CD4-positive, alpha-beta T cell (primary cell): ENCODE data around the gene CBR4. TPM values are rescaled to one million over a fixed set of nuclear protein-coding genes. Genes with fewer than 3 reads are reported as not detected.

Experiments used
- ATAC-seq: fragments of 200-7000 bp; cut with Tn5 transposase; one replicate; pipeline ENCODE4 v1.10.0; 2022; ENCODE audit warnings: mild to moderate bottlenecking; ENCODE audit not compliant: poor library complexity
- CTCF ChIA-PET: fragments of 350-600 bp; sonication (Branson Sonifier 250); formaldehyde crosslinking; loops from one replicate; lab custom pipeline; 2021; ENCODE audit warnings: antibody characterized with exemption, inconsistent platforms; lab: Charles Lee
- POLR2A ChIA-PET: fragments of 350-600 bp; sonication (Branson Sonifier 250); formaldehyde crosslinking; loops from one replicate; lab custom pipeline; 2021; ENCODE audit warnings: antibody characterized with exemption, inconsistent platforms; lab: Charles Lee
- DNase-seq, 14 experiments: peaks; one replicate each; pipeline ENCODE4 v3.0.0-alpha.2; 2013 to 2020; ENCODE audit warnings: mixed read lengths in 2 of 14
- H3K27ac ChIP-seq, 2 donors: one replicate each; pipeline versions ENCODE4 v1.5.1 to v1.7.0; 2013; ENCODE audit warnings: low read length in 2 of 2, low read depth in 1 of 2, mild to moderate bottlenecking in 1 of 2
- H3K27me3 ChIP-seq, 2 experiments: 1 replicate in 1 of 2; 2 replicates in 1 of 2; pipeline versions ENCODE4 v1.6.1 to v1.7.0; 2013; ENCODE audit warnings: low read length in 2 of 2, control low read depth in 1 of 2, mild to moderate bottlenecking in 1 of 2, moderate library complexity in 1 of 2; ENCODE audit not compliant: insufficient read depth in 2 of 2, control insufficient read depth in 1 of 2
- H3K36me3 ChIP-seq: one replicate; pipeline ENCODE4 v1.6.1; 2013; ENCODE audit warnings: low read length, control low read depth; ENCODE audit not compliant: insufficient read depth
- H3K4me1 ChIP-seq: one replicate; pipeline ENCODE4 v1.6.1; 2013; ENCODE audit warnings: low read length, control low read depth; ENCODE audit not compliant: insufficient read depth
- H3K4me3 ChIP-seq: one replicate; pipeline ENCODE4 v1.5.1; 2013; ENCODE audit warnings: mild to moderate bottlenecking, low read length, moderate library complexity
- H3K9me3 ChIP-seq, 2 experiments: 1 replicate in 1 of 2; 2 replicates in 1 of 2; pipeline versions ENCODE4 v1.6.1 to v1.7.0; 2013; ENCODE audit warnings: low read length in 2 of 2, mild to moderate bottlenecking in 2 of 2, control low read depth in 1 of 2, moderate library complexity in 1 of 2; ENCODE audit not compliant: control insufficient read depth in 1 of 2, insufficient read depth in 1 of 2
- H3K27ac Mint-ChIP-seq: one replicate; pipeline ENCODE4 v1.8.0; 2020; ENCODE audit warnings: mixed read lengths
- H3K27me3 Mint-ChIP-seq: one replicate; pipeline ENCODE4 v1.8.0; 2021; ENCODE audit warnings: mixed read lengths
- H3K36me3 Mint-ChIP-seq: one replicate; pipeline ENCODE4 v1.8.0; 2021; ENCODE audit warnings: low read depth, mixed read lengths
- H3K4me1 Mint-ChIP-seq: one replicate; pipeline ENCODE4 v1.8.0; 2021; ENCODE audit warnings: low read depth, mixed read lengths
- H3K4me3 Mint-ChIP-seq: one replicate; pipeline ENCODE4 v1.8.0; 2020; ENCODE audit warnings: mild to moderate bottlenecking, mixed read lengths
- H3K9me3 Mint-ChIP-seq: one replicate; pipeline ENCODE4 v1.8.0; 2020; ENCODE audit warnings: mixed read lengths
- intact Hi-C, 2 experiments: fragments of 100-400 bp; cut with DNase I in 1 of 2; cut with micrococcal nuclease in 1 of 2; formaldehyde crosslinking; loops; one replicate each; pipeline versions ENCODE4 v1.15.1 to v1.9.0; 2023 to 2025; cut with DNase I, micrococcal nuclease
- polyA plus RNA-seq, 2 donors: library from polyadenylated mRNA; unstranded; fragments of 120-200 nt; gene quantifications; one replicate each; pipeline ENCODE4 v1.2.1, GENCODE V29; 2013
- total RNA-seq, 174 experiments: library from RNA in 2 of 174; stranded (reverse) in 2 of 174; gene quantifications; one replicate each; pipeline ENCODE4 v1.2.3 and lab custom pipeline; 2021 to 2026
- TF ChIP-seq, protein P1 (sequence below): fragments of 200-600 bp; IDR thresholded peaks from one replicate; pipeline ENCODE4 v1.8.0; 2022; ENCODE audit warnings: antibody characterized with exemption, mild to moderate bottlenecking

Gene CBR4
- 1 to 10 TPM; 5.1 to 5.4 TPM for total RNA-seq
- 17.4 TPM for polyA plus RNA-seq (2013, experiment 1 of 2)
- 10.0 TPM for polyA plus RNA-seq (2013, experiment 2 of 2)
- total RNA-seq (lab: John Stamatoyannopoulos, UW), result 5.1 to 42.7 (median 25.3) reads per million in 172 experiments

DNA sequence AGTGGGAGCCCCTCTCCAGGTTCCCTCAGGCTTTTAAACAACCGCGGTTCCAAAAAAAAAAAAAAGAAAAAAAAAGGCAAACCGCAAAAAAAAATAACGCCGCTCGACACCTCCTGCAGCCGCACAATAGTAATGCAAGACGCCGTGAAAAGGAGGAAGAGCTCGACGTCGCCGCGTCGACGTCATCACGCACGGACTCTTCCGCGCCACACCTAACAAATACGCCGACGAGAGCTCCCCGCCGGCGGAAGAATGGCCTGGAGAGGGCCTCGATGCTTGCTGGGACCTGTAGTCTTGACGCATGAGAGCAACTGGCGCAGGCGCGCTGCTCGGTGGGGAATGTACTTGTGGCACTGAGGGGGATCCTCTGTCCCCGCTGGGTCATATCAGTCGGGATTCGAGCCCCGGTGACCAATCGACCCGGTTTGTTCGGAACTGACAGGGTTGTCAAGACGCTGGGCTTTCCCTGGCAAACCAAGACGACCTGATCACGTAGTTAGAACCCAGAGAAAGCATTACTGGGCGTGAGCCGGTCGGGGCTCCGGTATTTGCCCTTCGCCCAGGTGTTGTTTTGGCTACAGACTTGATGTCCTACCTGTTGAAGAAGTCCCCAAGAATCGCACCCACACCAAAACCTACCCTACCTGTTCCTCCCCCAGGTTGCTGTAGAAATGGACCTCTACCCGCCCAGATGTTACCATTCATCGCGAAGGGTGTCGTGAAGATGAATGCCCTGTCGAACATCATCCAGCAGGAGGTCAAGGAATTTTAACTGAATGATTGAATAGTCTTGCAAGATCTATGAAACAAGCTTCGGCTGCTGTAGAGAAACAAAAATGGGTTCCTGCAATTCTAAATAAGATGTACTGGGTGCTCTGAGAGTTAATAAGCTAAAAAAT, at the start of gene CBR4:
Gene CBR4, minus strand, starts transcription at position 131 of the 899 bp plus-strand sequence. CDS start 166 bp downstream, outside the sequence.
- peak within 1 kb of the TSS; percentile 89 to 92 for H3K27ac ChIP-seq
- peaks cover 4% of the 10 kb centered on the region for H3K27me3 Mint-ChIP-seq
- H3K27ac Mint-ChIP-seq, result peak within 1 kb of the TSS; percentile 94
- no peaks in the 10 kb centered on the region for H3K9me3 Mint-ChIP-seq
- H3K4me1 Mint-ChIP-seq, result peaks cover 39% of the 10 kb centered on the region
- TF ChIP-seq, protein P1, sequence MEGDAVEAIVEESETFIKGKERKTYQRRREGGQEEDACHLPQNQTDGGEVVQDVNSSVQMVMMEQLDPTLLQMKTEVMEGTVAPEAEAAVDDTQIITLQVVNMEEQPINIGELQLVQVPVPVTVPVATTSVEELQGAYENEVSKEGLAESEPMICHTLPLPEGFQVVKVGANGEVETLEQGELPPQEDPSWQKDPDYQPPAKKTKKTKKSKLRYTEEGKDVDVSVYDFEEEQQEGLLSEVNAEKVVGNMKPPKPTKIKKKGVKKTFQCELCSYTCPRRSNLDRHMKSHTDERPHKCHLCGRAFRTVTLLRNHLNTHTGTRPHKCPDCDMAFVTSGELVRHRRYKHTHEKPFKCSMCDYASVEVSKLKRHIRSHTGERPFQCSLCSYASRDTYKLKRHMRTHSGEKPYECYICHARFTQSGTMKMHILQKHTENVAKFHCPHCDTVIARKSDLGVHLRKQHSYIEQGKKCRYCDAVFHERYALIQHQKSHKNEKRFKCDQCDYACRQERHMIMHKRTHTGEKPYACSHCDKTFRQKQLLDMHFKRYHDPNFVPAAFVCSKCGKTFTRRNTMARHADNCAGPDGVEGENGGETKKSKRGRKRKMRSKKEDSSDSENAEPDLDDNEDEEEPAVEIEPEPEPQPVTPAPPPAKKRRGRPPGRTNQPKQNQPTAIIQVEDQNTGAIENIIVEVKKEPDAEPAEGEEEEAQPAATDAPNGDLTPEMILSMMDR, result peak; percentile 56
- ChIA-PET CTCF (interaction anchor here (0.7 to 1.7 kb wide), 4 partner anchors 14 to 609 kb away, joined by 3 to 5 read pairs (median 4); partner anchors contain the start of gene NEK1), POLR2A (interaction anchor here (0.5 to 2.3 kb wide), 21 partner anchors 11 to 1016 kb away, joined by 3 to 19 read pairs (median 4); partner anchors contain the start of genes CLCN3, DDX60, DDX60L and HPF1)
- ATAC-seq (peak; percentile 92), DNase-seq (peak; percentile 90 to 99 (median 94))
- peaks cover 36% of the 10 kb centered on the region for H3K36me3 Mint-ChIP-seq
- H3K36me3 ChIP-seq, result no peaks in the 10 kb centered on the region
- intact Hi-C loops, result loop anchor here (2.0 to 5.0 kb wide), 5 partner anchors 530 to 1017 kb away; partner anchors contain the start of genes MFAP3L (in 2 of the 2), DDX60L (in 1 of the 2) and NEK1 (in 1 of the 2)
- no peaks in the 10 kb centered on the region for H3K27me3 ChIP-seq
- no peaks in the 10 kb centered on the region for H3K9me3 ChIP-seq
- peak within 1 kb of the TSS; percentile 95 for H3K4me3 Mint-ChIP-seq
- peaks cover 16% of the 10 kb centered on the region for H3K4me1 ChIP-seq
- peak within 1 kb of the TSS; percentile 89 for H3K4me3 ChIP-seq

- H3K9me3 ChIP-seq, result no peaks in the 10 kb centered on the region
- H3K4me3 Mint-ChIP-seq, result no peak overlapping the region
- no peaks in the 10 kb centered on the region for H3K36me3 Mint-ChIP-seq
- TF ChIP-seq, protein P1, result no peak
- H3K36me3 ChIP-seq, result no peaks in the 10 kb centered on the region
- ChIA-PET POLR2A (interaction anchor here (0.6 kb wide), 1 partner anchor 57 kb away, joined by 3 read pairs; no protein-coding TSS in a partner anchor), CTCF (no interaction called here)
- ATAC-seq (no peak), DNase-seq (no peak)
- no peaks in the 10 kb centered on the region for H3K4me1 Mint-ChIP-seq
- H3K27me3 Mint-ChIP-seq, result peaks cover 4% of the 10 kb centered on the region
- H3K27me3 ChIP-seq, result no peaks in the 10 kb centered on the region
- H3K4me3 ChIP-seq, result no peak overlapping the region
- no peaks in the 10 kb centered on the region for H3K4me1 ChIP-seq
- no peaks in the 10 kb centered on the region for H3K9me3 Mint-ChIP-seq
- intact Hi-C loops, result no loop called here
- H3K27ac ChIP-seq, result no peak overlapping the region
- H3K27ac Mint-ChIP-seq, result no peak overlapping the region
Observed at GRCh38 chr4:169059306-169060211, 49.5 kb upstream of the CBR4 start.

DNA sequence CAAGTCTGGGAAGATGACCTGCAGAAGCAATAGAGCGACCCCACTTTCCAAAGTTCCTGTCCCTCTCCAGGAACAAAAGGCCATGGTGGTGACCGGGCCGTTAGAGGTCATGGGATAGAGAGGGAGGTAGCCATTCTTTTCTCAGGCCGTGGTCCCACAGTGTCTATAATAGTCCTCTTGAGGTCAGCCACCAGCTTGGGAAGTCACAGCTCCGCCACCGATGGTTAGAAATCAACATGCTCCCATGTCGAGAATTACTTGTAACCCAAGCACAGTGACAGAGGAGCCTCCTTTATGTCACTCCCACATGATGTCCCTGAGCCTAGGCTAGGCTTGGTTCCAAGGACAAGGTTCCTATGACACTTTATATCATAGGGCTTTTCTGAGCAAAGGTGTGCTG, 48.3 kb upstream of the CBR4 start:
- DNase-seq, result no peak
- H3K36me3 ChIP-seq, result no peaks in the 10 kb centered on the region
- H3K9me3 ChIP-seq, result no peaks in the 10 kb centered on the region
- intact Hi-C loops, result no loop called here
- H3K4me3 Mint-ChIP-seq, result no peak overlapping the region
- ChIA-PET CTCF (no interaction called here), POLR2A (no interaction called here)
- H3K36me3 Mint-ChIP-seq, result no peaks in the 10 kb centered on the region
- no peak overlapping the region for H3K27ac ChIP-seq
- no peaks in the 10 kb centered on the region for H3K4me1 ChIP-seq
- TF ChIP-seq, protein P1, result no peak
- H3K9me3 Mint-ChIP-seq, result no peaks in the 10 kb centered on the region
- no peaks in the 10 kb centered on the region for H3K4me1 Mint-ChIP-seq
- H3K4me3 ChIP-seq, result no peak overlapping the region
- H3K27me3 Mint-ChIP-seq, result peaks cover 4% of the 10 kb centered on the region
- H3K27me3 ChIP-seq, result no peaks in the 10 kb centered on the region
- no peak overlapping the region for H3K27ac Mint-ChIP-seq
- no peak for ATAC-seq
